GM12874 (cell line): Measurements from ENCODE around the gene ACTN1.

Source experiments
- CTCF ChIP-seq: IDR thresholded peaks from 2 replicates; pipeline ENCODE4 v1.5.1; 2011; ENCODE audit warnings: low read depth, mild to moderate bottlenecking, control low read depth, low read length, moderate library complexity; ENCODE audit not compliant: insufficient read depth

ACTN1 gene

GRCh38 chr14:69002069-69002468 lies 23.0 kb upstream of the ACTN1 start:
- TF ChIP-seq CTCF: no peak

- no peak for TF ChIP-seq CTCF
Measured at GRCh38 chr14:69001375-69001774, 22.3 kb upstream of the ACTN1 start.

- no peak for TF ChIP-seq CTCF
Measured at GRCh38 chr14:68998062-68998461, 19.0 kb upstream of the ACTN1 start.

- TF ChIP-seq CTCF: no peak
Measured at GRCh38 chr14:68995731-68996130, 16.6 kb upstream of the ACTN1 start.

GRCh38 chr14:68994056-68994455 lies 15.0 kb upstream of the ACTN1 start:
- TF ChIP-seq CTCF: no peak

GRCh38 chr14:68987653-68988036 lies 8.5 kb upstream of the ACTN1 start:
- TF ChIP-seq CTCF: no peak

GRCh38 chr14:68986926-68987652 lies 8.0 kb upstream of the ACTN1 start:
- no peak for TF ChIP-seq CTCF
